Measurements from ENCODE around the gene FAM89A. TPM values are rescaled to one million over a fixed set of nuclear protein-coding genes. Genes with fewer than 3 reads are reported as not detected.

FAM89A gene
- total and polyA plus RNA-seq, 7 donors = 2.7 to 6.3 (median 4.2) TPM

GRCh38 chr1:231072502-231073094, 32.5 kb upstream of the FAM89A start:
- H3K27me3 ChIP-seq (ENCODE audit: insufficient read depth in 3 of 3, low read length in 2 of 3) = no peaks in the 10 kb centered on the region
- no peak for DNase-seq
- H3K4me1 ChIP-seq = no peaks in the 10 kb centered on the region
- no peak for ATAC-seq
- no peak overlapping the region for H3K4me3 ChIP-seq
- no peaks in the 10 kb centered on the region for H3K36me3 ChIP-seq (ENCODE audit: insufficient read depth in 1 of 2, low read depth in 1 of 2)
- WGBS, 3 donors = 37 to 51% (median 45%) methylated on average over 3 of the region's 3 CpGs
- no peaks in the 10 kb centered on the region for H3K9me3 ChIP-seq
- no peak overlapping the region for H3K27ac ChIP-seq
- intact Hi-C loops (cut with DNase I) = no loop called here
- TF ChIP-seq CTCF (IDR thresholded peaks at IDR 0.05) = no peak

DNA sequence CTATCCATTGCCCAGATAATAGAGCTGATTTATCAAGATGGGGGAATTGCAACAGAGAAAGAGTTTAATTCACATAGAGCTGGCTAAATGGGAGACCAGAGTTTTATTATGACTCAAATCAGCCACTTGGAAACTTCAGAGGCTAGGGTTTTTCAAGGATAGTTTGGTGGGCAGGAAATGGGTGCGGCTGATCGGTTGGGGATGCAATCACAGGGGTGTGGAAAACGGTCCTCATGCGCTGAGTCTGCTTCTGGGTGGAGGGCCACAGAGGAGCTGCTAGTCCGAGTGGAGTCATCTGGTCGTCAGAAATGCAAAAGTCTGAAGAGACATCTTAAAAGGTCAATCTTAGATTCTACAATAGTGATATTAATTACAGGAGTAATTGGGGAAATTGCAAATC, 32.0 kb upstream of the FAM89A start:
- no peak for DNase-seq
- Histone ChIP-seq H3K27me3 (ENCODE audit: insufficient read depth in 3 of 3, low read length in 2 of 3) (no peaks in the 10 kb centered on the region), H3K36me3 (ENCODE audit: insufficient read depth in 1 of 2, low read depth in 1 of 2) (no peaks in the 10 kb centered on the region), H3K27ac (no peak overlapping the region), H3K4me3 (no peak overlapping the region), H3K4me1 (no peaks in the 10 kb centered on the region), H3K9me3 (no peaks in the 10 kb centered on the region)
- no peak for ATAC-seq
- intact Hi-C loops (cut with DNase I) = no loop called here
- 71 to 79% (median 76%) methylated on average over 6 of the region's 6 CpGs for WGBS, 3 donors
- TF ChIP-seq CTCF (IDR thresholded peaks at IDR 0.05) = no peak

- Histone ChIP-seq H3K9me3 (no peaks in the 10 kb centered on the region), H3K27ac (no peak overlapping the region), H3K36me3 (ENCODE audit: insufficient read depth in 1 of 2, low read depth in 1 of 2) (no peaks in the 10 kb centered on the region), H3K4me1 (no peaks in the 10 kb centered on the region), H3K4me3 (no peak overlapping the region), H3K27me3 (ENCODE audit: insufficient read depth in 3 of 3, low read length in 2 of 3) (no peaks in the 10 kb centered on the region)
- intact Hi-C loops (cut with DNase I) = no loop called here
- 11 to 19% (median 11%) methylated on average over 8 of the region's 8 CpGs for WGBS, 3 donors
- no peak for DNase-seq
- TF ChIP-seq CTCF (IDR thresholded peaks at IDR 0.05) = no peak
- ATAC-seq = no peak
Measured at GRCh38 chr1:231070758-231071444, 30.8 kb upstream of the FAM89A start.

GRCh38 chr1:231069333-231069732, 29.3 kb upstream of the FAM89A start:
- no peak for TF ChIP-seq CTCF (IDR thresholded peaks at IDR 0.05)
- ATAC-seq = no peak
- Histone ChIP-seq H3K4me1 (no peaks in the 10 kb centered on the region), H3K9me3 (no peaks in the 10 kb centered on the region), H3K4me3 (no peak overlapping the region), H3K27ac (no peak overlapping the region), H3K36me3 (ENCODE audit: insufficient read depth in 1 of 2, low read depth in 1 of 2) (no peaks in the 10 kb centered on the region), H3K27me3 (ENCODE audit: insufficient read depth in 3 of 3, low read length in 2 of 3) (no peaks in the 10 kb centered on the region)
- no peak for DNase-seq
- intact Hi-C loops (cut with DNase I) = no loop called here
- WGBS, 3 donors = 82 to 93% (median 82%) methylated on average over 8 of the region's 8 CpGs

Data from psoas muscle (tissue), 8 donors.